SJSA1 (cell line): ENCODE results near the gene CENATAC. TPM values are rescaled to one million over a fixed set of nuclear protein-coding genes. Genes with fewer than 3 reads are reported as not detected.
"Not testable (repeated sequence)": the region's sequence is repeated elsewhere in the genome, so short reads cannot be mapped to it uniquely, and the experiment has no call there.

ENCODE experiments used
- DNase-seq, 2 experiments: peaks; one replicate each; pipeline ENCODE4 v3.0.0-alpha.2; 2015 to 2020; ENCODE audit warnings: low spot score in 2 of 2, low read depth in 1 of 2
- H3K27ac ChIP-seq: fragments of 250-450 bp; sonication (Bioruptor Pico); 2 replicates; pipeline ENCODE4 v1.5.1; 2020; ENCODE audit warnings: mild to moderate bottlenecking, moderate library complexity
- H3K27me3 ChIP-seq: fragments of 250-450 bp; sonication (Bioruptor Pico); replicated peaks from 2 replicates; pipeline ENCODE4 v1.5.1; 2020; ENCODE audit warnings: mild to moderate bottlenecking, moderate library complexity
- H3K36me3 ChIP-seq: fragments of 250-450 bp; sonication (Bioruptor Pico); 2 replicates; pipeline ENCODE4 v1.5.1; 2020; ENCODE audit warnings: mild to moderate bottlenecking
- H3K4me1 ChIP-seq: fragments of 250-450 bp; sonication (Bioruptor Pico); replicated peaks from 2 replicates; pipeline ENCODE4 v1.6.1; 2021; ENCODE audit warnings: mild to moderate bottlenecking
- H3K4me3 ChIP-seq: fragments of 250-450 bp; sonication (Bioruptor Pico); 2 replicates; pipeline ENCODE4 v1.5.1; 2020; ENCODE audit warnings: mild to moderate bottlenecking
- H3K9me3 ChIP-seq: fragments of 250-450 bp; sonication (Bioruptor Pico); replicated peaks from 2 replicates; pipeline ENCODE4 v1.5.1; 2020; ENCODE audit warnings: mild to moderate bottlenecking
- total RNA-seq: library from RNA; depleted of rRNA; stranded (reverse); fragments of >200 nt; shearing (Covaris generic); gene quantifications from 2 replicates; pipeline ENCODE4 v1.2.3, GENCODE V29; 2014

CENATAC gene
- total RNA-seq, 1 experiment from 2014 or later: 17.0 TPM

DNA sequence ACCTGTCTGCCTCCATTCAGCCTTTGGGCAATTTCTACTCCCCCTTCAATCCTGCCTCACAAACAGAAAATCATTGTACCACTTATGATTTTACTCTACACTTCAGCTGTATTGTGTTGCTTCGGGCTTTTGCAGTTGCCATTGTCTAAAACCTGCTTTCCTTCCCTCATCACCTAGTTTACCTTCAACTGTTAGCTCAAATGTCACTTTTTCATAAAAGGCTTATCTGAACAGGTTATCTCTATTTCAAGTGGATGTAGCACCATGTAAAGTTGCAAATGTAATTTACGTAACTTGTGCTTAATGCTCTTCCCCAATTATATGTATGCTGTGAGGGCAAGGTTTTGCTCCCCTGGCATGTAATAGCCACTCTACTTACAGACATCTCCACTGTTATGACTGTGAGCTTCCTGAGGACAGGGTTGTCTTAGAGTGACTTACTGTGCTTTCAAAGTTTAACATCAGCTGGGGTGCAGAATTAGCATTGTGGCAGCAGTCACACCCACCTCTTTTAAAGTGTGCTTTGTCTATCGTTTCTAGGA, 14.8 kb downstream of the CENATAC start:
- H3K36me3 ChIP-seq: peaks cover 53% of the 10 kb centered on the region
- no peaks in the 10 kb centered on the region; the same call in 1 of the 2 replicates for H3K9me3 ChIP-seq
- DNase-seq: no peak
- H3K4me1 ChIP-seq: no peaks in the 10 kb centered on the region
- no peak overlapping the region for H3K4me3 ChIP-seq
- H3K27ac ChIP-seq: no peak overlapping the region
- no peaks in the 10 kb centered on the region for H3K27me3 ChIP-seq

DNA sequence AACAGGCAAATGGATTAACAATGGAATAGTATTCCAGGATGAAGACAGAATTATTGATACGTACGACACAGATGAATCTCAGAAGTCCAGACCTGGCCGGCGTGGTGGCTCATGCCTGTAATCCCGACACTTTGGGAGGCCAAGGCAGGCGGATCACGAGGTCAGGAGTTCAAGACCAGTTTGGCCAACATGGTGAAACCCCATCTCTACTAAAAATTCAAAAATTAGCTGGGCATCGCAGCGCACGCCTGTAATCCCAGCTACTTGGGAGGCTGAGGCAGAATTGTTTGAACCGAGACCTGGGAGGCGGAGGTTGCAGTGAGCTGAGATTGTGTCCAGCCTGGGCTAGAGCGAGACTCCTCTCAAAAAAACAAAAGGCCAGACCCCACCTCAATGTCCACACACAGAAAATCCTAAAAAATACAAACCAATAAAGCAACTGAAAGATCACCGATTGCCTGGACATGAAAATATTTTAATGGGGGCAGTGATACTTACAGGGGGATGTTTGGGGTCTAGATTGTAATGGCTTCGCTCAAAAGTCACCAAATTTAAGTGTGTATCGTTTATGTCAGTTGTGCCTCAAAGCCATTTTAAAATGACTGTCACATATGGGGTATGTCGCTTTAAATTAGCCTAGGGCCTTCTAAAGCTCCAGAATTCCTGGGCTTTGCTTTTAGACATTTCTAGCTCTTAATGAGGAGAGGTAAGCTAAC, 16.4 kb downstream of the CENATAC start:
- peaks cover 55% of the 10 kb centered on the region for H3K36me3 ChIP-seq
- no peaks in the 10 kb centered on the region; the same call in 1 of the 2 replicates for H3K9me3 ChIP-seq
- no peaks in the 10 kb centered on the region for H3K27me3 ChIP-seq
- no peak overlapping the region for H3K27ac ChIP-seq
- no peak for DNase-seq
- no peaks in the 10 kb centered on the region for H3K4me1 ChIP-seq
- no peak overlapping the region for H3K4me3 ChIP-seq

DNA sequence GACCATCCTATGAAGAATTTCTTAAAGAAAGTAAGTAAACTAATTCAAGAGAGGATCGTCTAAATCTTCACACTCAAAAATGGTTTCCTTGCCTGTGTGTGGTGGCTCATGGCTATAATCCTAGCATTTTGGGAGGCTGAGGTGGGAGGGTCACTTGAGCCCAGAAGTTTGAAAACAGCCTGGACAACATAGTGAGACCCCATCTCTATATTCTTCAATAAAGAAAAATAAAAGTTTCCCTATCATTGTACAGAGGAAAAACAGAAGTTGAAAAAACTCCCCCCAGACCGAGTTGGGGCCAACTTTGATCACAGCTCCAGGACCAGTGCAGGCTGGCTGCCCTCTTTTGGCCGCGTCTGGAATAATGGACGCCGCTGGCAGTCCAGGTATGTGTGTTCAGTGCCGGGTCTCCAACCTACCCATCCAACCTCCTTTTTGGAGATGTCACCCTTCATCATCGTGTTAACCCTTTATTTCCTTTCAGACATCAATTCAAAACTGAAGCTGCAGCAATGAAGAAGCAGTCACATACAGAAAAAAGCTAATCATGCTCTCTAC, 17.2 kb downstream of the CENATAC start:
- no peaks in the 10 kb centered on the region; the same call in 1 of the 2 replicates for H3K9me3 ChIP-seq
- H3K36me3 ChIP-seq: peaks cover 55% of the 10 kb centered on the region
- no peaks in the 10 kb centered on the region for H3K27me3 ChIP-seq
- no peak overlapping the region for H3K27ac ChIP-seq
- DNase-seq: no peak
- H3K4me1 ChIP-seq: 0 out of 2 replicates have a peak, but pooled peaks cover 3% of the 10 kb centered on the region
- no peak overlapping the region for H3K4me3 ChIP-seq

DNA sequence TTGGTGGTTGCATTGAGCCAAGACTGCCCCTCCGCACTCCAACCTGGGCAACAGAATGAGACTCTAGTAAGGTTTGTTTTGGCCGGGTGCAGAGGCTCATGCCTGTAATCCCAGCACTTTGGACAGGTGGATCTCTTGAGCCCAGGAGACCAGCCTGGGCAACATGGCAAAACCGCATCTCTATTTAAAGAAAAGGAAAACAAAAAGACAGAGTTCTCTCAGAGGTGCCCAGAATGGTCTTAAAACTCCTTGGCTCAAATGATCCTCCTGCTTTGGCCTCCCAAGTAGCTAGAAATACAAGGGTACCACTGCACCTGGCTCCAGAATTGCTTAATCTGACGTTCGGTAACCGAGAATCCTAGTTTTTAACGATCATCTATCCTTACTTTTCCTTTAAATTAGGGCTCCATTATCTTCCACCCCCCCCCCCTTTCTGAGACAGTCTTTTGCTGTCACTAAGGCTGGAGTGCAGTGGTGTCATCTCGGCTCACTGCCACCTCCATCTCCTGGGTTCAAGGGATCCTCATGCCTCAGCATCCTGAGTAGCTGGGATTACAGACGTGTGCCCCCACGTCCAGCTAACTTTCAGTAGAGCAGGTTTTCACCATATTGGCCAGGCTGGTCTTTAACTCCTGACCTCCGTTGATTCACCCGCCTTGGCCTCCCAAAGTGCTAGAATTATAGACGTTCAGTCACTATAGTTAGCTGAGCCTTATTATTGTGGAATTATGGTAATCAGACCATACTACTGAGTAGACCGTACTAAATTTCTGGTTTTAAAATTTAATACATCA, 18.5 kb downstream of the CENATAC start:
- Histone ChIP-seq H3K27ac (no peak overlapping the region), H3K9me3 (no peaks in the 10 kb centered on the region; the same call in 1 of the 2 replicates), H3K36me3 (peaks cover 53% of the 10 kb centered on the region), H3K4me1 (0 out of 2 replicates have a peak, but pooled peaks cover 3% of the 10 kb centered on the region), H3K27me3 (no peaks in the 10 kb centered on the region), H3K4me3 (no peak overlapping the region)
- DNase-seq: no peak

DNA sequence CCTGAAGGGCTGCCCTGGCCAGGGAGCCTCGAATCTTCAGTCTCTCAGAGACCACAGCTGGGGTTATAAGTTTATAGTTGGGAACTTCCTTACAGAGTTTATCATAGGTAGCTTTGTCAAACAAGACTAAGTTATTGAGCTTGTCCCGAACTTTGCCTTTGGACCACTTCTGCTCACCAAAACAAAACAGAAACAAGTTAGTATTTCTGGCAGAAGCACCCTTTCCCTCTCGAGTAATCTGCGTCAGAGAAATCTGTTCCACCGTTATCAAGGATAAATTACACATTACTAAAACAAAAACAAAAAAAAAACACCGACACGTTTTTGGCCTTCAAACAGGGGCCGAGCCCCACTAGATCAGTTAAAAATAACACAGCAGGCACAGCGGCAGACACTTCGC, 19.4 kb downstream of the CENATAC start:
- Histone ChIP-seq H3K36me3 (peaks cover 55% of the 10 kb centered on the region), H3K4me3 (peak overlapping the region; percentile 63)
- H3K9me3 ChIP-seq, H3K4me1 ChIP-seq, DNase-seq, H3K27ac ChIP-seq, H3K27me3 ChIP-seq: not testable (repeated sequence)

DNA sequence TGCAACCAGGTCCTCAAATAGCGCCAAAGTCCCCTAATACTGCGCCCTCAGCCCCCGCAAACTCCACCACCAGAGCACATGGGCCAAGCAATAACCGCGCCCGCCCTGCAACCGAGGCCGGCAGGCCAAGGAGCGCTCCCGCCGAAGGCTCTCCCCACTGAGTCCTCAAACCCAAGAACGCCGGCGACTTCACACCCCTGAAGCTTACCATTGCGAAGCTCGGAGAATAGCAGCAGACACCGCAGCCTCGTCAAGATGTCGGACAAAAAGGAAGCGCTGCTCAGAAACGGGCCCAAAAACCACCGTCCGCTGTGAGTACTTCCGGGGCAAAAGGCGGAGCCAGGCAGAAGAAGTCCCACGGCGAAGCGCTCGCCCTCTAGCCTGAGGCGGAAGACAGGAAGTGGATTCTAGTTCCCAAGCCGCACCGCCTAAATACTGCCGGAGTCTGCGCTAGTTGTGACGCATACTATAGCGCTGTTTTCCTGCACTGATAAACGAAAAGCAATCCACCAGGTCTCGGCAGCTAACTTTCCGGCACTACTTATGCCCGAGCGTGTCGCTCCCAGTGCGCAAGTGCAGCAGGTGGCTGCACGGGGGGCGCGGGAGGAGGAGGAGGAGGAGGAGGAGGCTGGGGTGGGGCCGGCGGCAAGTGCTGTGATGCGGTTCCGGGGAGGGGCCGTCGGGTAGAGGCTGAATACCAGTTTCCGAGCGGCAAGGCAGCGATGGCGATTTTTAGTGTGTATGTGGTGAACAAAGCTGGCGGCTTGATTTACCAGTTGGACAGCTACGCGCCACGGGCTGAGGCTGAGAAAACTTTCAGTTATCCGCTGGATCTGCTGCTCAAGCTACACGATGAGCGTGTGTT, 20.4 kb downstream of the CENATAC start, which contains the start of the genes RPS25 and TRAPPC4:
TSS of gene RPS25 (minus strand) at position 270 of the 865 bp plus-strand sequence. CDS start at position 211, 59 bp downstream.
TSS of gene TRAPPC4 (plus strand) at position 693 of the 865 bp plus-strand sequence. CDS start at position 723, 30 bp downstream.
- H3K27ac ChIP-seq: peak within 1 kb of the TSS; percentile 37
- peaks cover 52% of the 10 kb centered on the region for H3K36me3 ChIP-seq
- no peaks in the 10 kb centered on the region; the same call in 1 of the 2 replicates for H3K9me3 ChIP-seq
- DNase-seq: peak; percentile 88 to 89
- H3K27me3 ChIP-seq: no peaks in the 10 kb centered on the region
- 0 out of 2 replicates have a peak, but pooled peaks cover 3% of the 10 kb centered on the region for H3K4me1 ChIP-seq
- peak within 1 kb of the TSS; percentile 63 for H3K4me3 ChIP-seq

DNA sequence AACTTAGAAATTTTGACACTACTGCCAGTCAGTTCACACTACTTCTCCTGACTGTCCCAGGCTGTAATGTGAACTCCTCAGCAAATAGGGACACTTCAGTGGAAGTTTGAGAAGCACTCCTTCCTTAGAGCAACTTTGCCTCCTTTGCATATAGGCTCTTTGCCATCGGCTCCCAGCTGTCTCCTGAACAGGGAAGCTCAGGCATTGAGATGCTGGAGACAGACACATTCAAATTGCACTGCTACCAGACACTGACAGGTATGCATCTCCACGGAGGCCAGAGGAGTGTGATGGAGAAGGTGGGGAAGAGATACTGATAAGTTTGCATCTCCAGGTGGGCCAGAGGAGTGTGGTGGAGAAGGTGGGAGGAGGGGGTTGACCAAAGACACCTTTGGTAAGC, 22.1 kb downstream of the CENATAC start:
- Histone ChIP-seq H3K36me3 (peaks cover 43% of the 10 kb centered on the region), H3K27ac (no peak overlapping the region), H3K4me1 (0 out of 2 replicates have a peak, but pooled peaks cover 3% of the 10 kb centered on the region), H3K27me3 (no peaks in the 10 kb centered on the region), H3K4me3 (no peak overlapping the region; the same call in 1 of the 2 replicates), H3K9me3 (no peaks in the 10 kb centered on the region)
- DNase-seq: no peak

DNA sequence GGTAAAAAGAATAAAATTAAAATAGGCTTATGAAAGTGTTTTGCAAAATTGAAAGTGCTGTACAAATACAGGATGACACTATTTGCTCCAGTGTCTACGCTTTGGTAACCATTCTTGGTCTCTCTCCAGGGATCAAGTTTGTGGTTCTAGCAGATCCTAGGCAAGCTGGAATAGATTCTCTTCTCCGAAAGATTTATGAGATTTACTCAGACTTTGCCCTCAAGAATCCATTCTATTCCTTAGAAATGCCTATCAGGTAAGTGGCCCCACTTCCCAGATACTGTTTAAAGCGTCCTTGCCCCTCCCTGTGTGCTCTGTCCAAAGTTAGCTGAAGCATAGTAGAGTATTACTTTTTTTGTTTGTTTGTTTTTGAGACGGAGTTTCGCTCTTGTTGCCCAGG, 23.7 kb downstream of the CENATAC start:
- Histone ChIP-seq H3K4me1 (0 out of 2 replicates have a peak, but pooled peaks cover 3% of the 10 kb centered on the region), H3K27ac (no peak overlapping the region), H3K9me3 (no peaks in the 10 kb centered on the region), H3K4me3 (no peak overlapping the region), H3K27me3 (no peaks in the 10 kb centered on the region), H3K36me3 (peaks cover 28% of the 10 kb centered on the region)
- no peak for DNase-seq

DNA sequence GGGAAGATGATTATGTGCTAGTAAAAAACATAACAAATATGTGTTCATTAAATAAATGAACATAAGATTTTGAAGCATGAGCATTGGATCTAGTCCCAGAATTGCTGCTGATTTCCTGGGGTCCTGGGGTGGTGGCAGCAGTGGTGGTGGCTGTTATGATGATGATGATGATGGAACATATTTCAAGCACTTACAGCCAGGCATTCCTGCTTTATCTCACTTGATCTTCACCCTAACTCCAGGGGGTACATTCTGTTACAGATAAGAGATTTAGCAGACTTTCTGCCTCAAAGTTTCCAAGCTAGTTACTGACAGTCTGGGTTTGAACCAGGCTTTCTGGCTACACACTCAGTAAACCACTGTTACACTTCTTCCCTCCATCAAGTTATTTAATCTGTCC, 25.8 kb downstream of the CENATAC start:
- Histone ChIP-seq H3K27ac (no peak overlapping the region), H3K36me3 (peaks cover 16% of the 10 kb centered on the region), H3K4me1 (0 out of 2 replicates have a peak, but pooled peaks cover 3% of the 10 kb centered on the region), H3K9me3 (no peaks in the 10 kb centered on the region), H3K27me3 (no peaks in the 10 kb centered on the region), H3K4me3 (no peak overlapping the region)
- DNase-seq: no peak

DNA sequence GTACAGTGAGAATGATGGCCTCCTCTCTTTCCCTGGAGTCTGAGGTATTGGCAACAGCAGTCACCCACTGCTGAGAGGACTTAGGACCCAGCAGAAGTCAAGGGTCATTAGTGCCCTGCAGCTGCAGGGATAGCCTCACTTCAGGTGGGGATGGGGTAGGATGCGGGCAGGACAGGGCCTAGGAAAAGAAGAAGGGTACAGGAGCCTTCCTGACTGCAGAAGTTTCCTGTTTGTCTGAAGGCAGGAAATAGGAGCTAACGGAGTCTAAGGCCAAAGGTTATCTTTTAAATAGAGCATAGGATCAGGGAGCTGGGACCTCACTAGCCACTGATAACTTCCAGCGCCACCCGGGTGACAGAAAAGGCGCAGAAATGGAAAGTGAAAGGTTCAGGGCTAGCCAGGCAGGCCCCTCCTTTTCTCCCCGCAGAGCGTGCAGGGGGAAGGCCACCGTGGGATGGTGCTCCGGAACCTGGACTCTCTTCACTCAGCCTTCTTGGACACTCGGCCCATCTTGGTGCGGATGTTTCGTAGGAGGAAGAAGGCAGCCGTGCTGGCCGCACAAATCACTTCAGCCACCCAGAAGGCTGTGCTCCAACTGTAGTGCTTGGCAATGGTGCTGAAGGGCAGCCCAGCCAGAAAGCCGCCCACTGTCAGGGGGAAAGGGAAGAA, 26.6 kb downstream of the CENATAC start:
- H3K27me3 ChIP-seq: no peaks in the 10 kb centered on the region
- no peak for DNase-seq
- no peak overlapping the region for H3K27ac ChIP-seq

DNA sequence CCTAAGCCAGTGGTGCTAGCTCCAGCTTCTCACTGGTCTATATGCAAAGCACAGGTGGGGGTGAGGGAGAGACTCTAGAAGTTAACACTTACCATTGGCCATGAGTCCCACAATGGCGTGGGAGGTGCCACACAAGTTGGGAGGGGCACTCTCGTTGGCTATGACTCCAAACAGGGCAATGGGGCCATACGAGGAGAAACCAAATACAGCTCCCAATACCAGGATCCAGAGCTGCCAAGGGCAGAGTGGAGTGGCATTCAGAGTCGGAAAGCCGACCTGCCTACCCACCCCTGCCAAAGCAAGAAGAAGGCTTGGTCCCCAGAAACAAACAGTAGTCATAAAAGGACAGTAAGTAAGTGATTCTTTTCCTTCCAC, 27.1 kb downstream of the CENATAC start:
- H3K27me3 ChIP-seq: no peaks in the 10 kb centered on the region
- H3K27ac ChIP-seq: no peak overlapping the region
- peaks cover 16% of the 10 kb centered on the region for H3K36me3 ChIP-seq
- H3K4me3 ChIP-seq: no peak overlapping the region
- DNase-seq: no peak
- peaks cover 2% of the 10 kb centered on the region for H3K4me1 ChIP-seq
- H3K9me3 ChIP-seq: no peaks in the 10 kb centered on the region

More for the DNA sequence above, 26.6 kb downstream of the CENATAC start:
- H3K4me3 ChIP-seq: no peak overlapping the region
- no peaks in the 10 kb centered on the region for H3K9me3 ChIP-seq
- peaks cover 16% of the 10 kb centered on the region for H3K36me3 ChIP-seq
- H3K4me1 ChIP-seq: 0 out of 2 replicates have a peak, but pooled peaks cover 3% of the 10 kb centered on the region

DNA sequence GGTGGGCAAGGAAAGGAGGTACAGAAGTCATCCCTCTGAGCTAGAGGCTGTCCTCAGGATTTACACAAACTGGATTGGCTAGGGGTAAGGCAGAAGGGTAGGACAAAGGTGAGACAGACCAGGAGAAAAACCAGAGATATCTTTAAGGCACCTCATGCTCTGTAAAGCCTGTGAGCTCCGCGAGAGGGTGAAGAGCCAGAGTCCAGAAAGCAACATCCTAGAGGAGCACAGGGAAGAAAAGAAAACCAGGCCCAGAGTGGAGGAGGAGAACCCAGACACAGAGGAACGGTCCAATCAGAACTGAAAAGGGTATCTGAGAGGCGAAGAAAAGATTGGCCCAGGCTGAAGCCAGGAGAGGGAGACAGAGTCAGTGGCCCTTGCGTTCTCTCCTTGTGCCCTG, 27.6 kb downstream of the CENATAC start:
- H3K36me3 ChIP-seq: peaks cover 16% of the 10 kb centered on the region
- H3K9me3 ChIP-seq: no peaks in the 10 kb centered on the region
- H3K4me3 ChIP-seq: no peak overlapping the region
- no peak for DNase-seq
- peaks cover 6% of the 10 kb centered on the region for H3K4me1 ChIP-seq
- no peaks in the 10 kb centered on the region for H3K27me3 ChIP-seq
- H3K27ac ChIP-seq: no peak overlapping the region
